Measurements from ENCODE around the gene JPH3. TPM values are rescaled to one million over a fixed set of nuclear protein-coding genes. Genes with fewer than 3 reads are reported as not detected.

JPH3 gene
- total and polyA plus RNA-seq, 10 of the 15 experiments (the other 5 are each of a cell fraction or from before 2014, with no cell fraction given), result 0.05 TPM; not detected in 9

DNA sequence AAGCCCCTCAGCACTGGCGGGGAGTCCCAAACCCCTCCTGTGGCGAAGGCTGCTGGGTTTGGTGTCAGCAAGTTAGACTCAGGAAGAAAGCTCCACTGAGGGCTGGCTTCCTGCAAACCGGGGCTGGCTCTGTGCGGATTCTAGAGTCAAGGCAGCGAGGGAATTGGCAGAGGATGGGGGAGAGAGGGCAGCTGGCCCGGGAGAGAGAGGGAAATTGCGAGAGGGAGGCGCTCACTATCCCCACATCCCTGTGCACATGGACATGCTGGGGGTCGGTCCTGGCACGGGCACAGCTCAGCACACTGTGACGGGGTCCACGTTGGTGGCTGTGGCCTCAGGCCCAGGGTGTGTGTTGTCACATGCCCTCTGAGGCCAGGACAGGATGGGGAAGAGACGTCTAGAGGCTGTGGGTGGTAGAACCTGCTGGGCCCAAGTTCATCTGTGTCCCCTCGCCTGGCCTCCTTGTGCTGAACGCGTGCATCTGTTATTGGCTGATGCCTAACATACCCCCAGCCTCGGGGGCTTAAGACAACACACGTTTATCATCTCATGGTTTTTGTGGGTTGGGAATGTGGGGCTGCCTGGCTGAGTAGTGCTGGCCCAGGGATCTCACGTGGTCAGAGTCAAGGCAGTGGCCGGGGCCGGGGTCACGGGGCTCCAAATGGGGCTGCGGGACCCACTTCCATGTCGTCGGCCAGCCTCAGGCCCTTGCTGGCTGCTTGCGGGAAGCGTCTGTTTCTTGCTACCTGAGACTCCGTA, 16.7 kb upstream of the JPH3 start:
- H3K4me1 ChIP-seq (ENCODE audit: control insufficient read depth, insufficient read depth, low read length), result no peaks in the 10 kb centered on the region
- H3K4me2 ChIP-seq (ENCODE audit: control insufficient read depth, insufficient read depth), result no peak overlapping the region
- FAIRE-seq, result no peak
- H3K4me3 ChIP-seq, result no peak overlapping the region
- CTCF ChIA-PET, result interaction anchor here (0.7 kb wide), 1 partner anchor 77 kb away, joined by 3 read pairs; no protein-coding TSS in a partner anchor
- TF ChIP-seq PAX5 (IDR thresholded peaks at IDR 0.05; ENCODE audit: borderline replicate concordance, low read depth, low read length) (no peak), JUNB (IDR thresholded peaks at IDR 0.05) (no peak), MTA2 (IDR thresholded peaks at IDR 0.05; ENCODE audit: low read depth) (no peak), RB1 (IDR thresholded peaks at IDR 0.05; ENCODE audit: borderline replicate concordance) (no peak), ZNF217 (IDR thresholded peaks at IDR 0.05) (no peak)
- TF ChIP-seq, protein P1, sequence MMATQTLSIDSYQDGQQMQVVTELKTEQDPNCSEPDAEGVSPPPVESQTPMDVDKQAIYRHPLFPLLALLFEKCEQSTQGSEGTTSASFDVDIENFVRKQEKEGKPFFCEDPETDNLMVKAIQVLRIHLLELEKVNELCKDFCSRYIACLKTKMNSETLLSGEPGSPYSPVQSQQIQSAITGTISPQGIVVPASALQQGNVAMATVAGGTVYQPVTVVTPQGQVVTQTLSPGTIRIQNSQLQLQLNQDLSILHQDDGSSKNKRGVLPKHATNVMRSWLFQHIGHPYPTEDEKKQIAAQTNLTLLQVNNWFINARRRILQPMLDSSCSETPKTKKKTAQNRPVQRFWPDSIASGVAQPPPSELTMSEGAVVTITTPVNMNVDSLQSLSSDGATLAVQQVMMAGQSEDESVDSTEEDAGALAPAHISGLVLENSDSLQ (IDR thresholded peaks at IDR 0.05), result no peak
- H4K20me1 ChIP-seq (ENCODE audit: control insufficient read depth, insufficient read depth), result no peaks in the 10 kb centered on the region
- no peak overlapping the region for H3K9ac ChIP-seq (ENCODE audit: control insufficient read depth, insufficient read depth, low read length)
- DNase-seq (ENCODE audit: low read depth, low spot score), result no peak
- POLR2A ChIA-PET, result no interaction called here
- RAD21 ChIA-PET (ENCODE audit: unreplicated experiment), result no interaction called here
- BruUV-seq (replicated peaks), result no TSS peak
- intact Hi-C loops (cut with micrococcal nuclease; ENCODE audit: unreplicated experiment) (no loop called here), in situ Hi-C loops (cut with MboI) (no loop called here)
- no peaks in the 10 kb centered on the region; a peak in 2 of 4 replicates for H3K27me3 ChIP-seq (replicated peaks in 1 of 2; ENCODE audit: control insufficient read depth in 2 of 2, insufficient read depth in 2 of 2, low read length in 1 of 2)
- SMC1A ChIA-PET (ENCODE audit: uncharacterized antibody, unreplicated experiment), result no interaction called here
- H3K36me3 ChIP-seq (ENCODE audit: control insufficient read depth in 2 of 2, insufficient read depth in 2 of 2, low read length in 1 of 2), result no peaks in the 10 kb centered on the region
- H2AFZ ChIP-seq (ENCODE audit: control insufficient read depth, low read depth, low read length), result no peak overlapping the region
- no peak overlapping the region for H3K27ac ChIP-seq (ENCODE audit: control insufficient read depth, insufficient read depth)
- no peaks in the 10 kb centered on the region for H3K9me3 ChIP-seq (replicated peaks; ENCODE audit: control insufficient read depth, insufficient read depth, low read length)
- WGBS (ENCODE audit: insufficient coverage, insufficient replicate concordance, low lambda C conversion rate, missing lambda C conversion rate), result 38% methylated on average over 25 of the region's 28 CpGs
- ATAC-seq, result no peak
- H3K79me2 ChIP-seq (ENCODE audit: control insufficient read depth, insufficient read depth, low read length), result no peaks in the 10 kb centered on the region

All from GM12878 (cell line).